HG03064 (cell line): ENCODE data around the gene NDUFB1.

Source experiments
- ATAC-seq: cut with Tn5 transposase; IDR thresholded peaks from one replicate; pipeline ENCODE4 v1.9.1; 2021; ENCODE audit warnings: low read depth; ENCODE audit not compliant: unreplicated experiment

Gene NDUFB1

GRCh38 chr14:92103363-92103989 lies 18.0 kb downstream of the NDUFB1 start:
- ATAC-seq = no peak

GRCh38 chr14:92099802-92100201 lies 21.7 kb downstream of the NDUFB1 start:
- ATAC-seq = no peak

DNA sequence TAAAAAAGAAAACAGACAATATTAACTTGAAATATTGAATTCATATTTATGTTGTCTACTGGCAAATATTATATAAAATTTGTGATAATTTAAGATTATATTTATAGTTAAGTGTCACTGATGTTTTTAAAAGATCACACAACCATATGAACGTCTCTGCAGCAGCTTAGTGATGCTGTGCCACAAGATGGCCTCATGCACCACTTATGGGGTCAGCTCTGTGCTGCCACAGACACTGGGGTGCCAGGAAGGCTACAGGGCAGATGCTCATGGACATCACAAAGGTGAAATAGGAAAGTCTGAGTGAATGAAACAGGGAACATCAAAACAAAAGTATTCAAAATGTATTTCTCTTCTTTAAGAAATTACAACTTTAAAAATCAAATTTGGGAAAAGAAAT lies 28.2 kb downstream of the NDUFB1 start:
- no peak for ATAC-seq

- no peak for ATAC-seq
These were observed 33.0 kb downstream of the NDUFB1 start for GRCh38 chr14:92088494-92088893.

DNA sequence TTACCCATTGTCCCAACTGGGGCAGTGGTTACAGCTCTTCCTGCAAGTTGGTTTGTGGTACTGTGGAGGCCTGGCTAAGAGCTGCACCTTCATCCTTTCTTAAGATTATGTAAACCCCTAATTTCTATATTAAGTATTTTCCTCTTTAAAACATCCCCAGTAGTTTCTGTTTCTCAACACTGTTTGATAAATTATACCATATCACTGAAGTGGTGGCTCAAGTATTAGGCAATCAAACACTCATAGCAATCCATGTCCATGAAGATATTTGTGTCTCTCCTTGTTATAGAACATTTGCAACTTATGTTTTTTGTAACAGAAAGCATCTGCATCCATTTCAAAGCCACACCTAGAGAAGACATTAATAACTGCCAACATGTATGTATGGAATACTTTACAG lies 47.0 kb downstream of the NDUFB1 start:
- ATAC-seq = no peak
